GM10248 (cell line): Measurements from ENCODE around the gene GTF2I.

Experiments
- CTCF ChIA-PET: fragments of 300-600 bp; sonication (Branson Sonifier 250); formaldehyde crosslinking; extraction: SDS; loops from one replicate; lab custom pipeline; 2021; ENCODE audit warnings: antibody characterized with exemption; lab: Yijun Ruan, JAX
- POLR2A ChIA-PET: fragments of 350-650 bp; sonication (Branson Sonifier 250); formaldehyde crosslinking; extraction: SDS; loops from one replicate; lab custom pipeline; 2020; ENCODE audit warnings: antibody characterized with exemption; lab: Yijun Ruan, JAX
- DNase-seq: peaks from one replicate; pipeline ENCODE4 v3.0.0; 2012; ENCODE audit errors: extremely low spot score
- TF ChIP-seq, protein P1 (sequence below): IDR thresholded peaks from 2 replicates; pipeline ENCODE4 v1.5.1; 2012; ENCODE audit warnings: mild to moderate bottlenecking, low read depth; ENCODE audit errors: extremely low read depth, missing control alignments, control extremely low read depth

Gene GTF2I

DNA sequence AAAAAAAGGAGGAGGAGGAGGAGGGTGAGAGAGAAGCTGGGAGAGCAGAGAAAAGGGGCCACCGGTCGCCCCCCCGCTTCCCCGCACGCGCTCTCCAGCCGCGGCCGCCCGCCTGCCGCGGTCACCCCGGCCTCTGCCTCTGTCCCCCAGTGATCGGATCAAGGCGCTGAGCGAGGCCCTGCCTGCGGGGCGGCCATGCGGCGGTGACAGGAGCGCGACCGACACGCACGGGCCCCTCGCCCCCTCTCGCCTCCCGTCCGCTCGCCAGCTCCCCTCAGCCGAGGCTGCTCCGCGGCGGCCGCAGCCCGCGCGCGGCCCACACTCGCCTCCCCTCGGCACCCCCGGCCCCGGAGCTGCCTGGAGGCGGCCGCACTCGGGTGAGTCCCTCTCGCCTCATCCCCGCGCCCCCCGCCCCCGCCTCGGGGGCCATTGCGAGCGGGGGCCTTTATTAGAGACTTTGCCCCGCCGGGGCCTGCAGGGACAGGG, at the start of gene GTF2I:
Gene GTF2I (plus strand): TSS at position 27 of the 486 bp plus-strand sequence. CDS start 31,411 bp downstream, outside the sequence.
- POLR2A ChIA-PET, result interaction anchor here (0.6 to 0.7 kb wide), 3 partner anchors 13 to 876 kb away, joined by 3 to 11 read pairs (median 5); partner anchors contain the start of gene METTL27
- no peak for DNase-seq
- CTCF ChIA-PET, result no interaction called here
- TF ChIP-seq, protein P1, sequence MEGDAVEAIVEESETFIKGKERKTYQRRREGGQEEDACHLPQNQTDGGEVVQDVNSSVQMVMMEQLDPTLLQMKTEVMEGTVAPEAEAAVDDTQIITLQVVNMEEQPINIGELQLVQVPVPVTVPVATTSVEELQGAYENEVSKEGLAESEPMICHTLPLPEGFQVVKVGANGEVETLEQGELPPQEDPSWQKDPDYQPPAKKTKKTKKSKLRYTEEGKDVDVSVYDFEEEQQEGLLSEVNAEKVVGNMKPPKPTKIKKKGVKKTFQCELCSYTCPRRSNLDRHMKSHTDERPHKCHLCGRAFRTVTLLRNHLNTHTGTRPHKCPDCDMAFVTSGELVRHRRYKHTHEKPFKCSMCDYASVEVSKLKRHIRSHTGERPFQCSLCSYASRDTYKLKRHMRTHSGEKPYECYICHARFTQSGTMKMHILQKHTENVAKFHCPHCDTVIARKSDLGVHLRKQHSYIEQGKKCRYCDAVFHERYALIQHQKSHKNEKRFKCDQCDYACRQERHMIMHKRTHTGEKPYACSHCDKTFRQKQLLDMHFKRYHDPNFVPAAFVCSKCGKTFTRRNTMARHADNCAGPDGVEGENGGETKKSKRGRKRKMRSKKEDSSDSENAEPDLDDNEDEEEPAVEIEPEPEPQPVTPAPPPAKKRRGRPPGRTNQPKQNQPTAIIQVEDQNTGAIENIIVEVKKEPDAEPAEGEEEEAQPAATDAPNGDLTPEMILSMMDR, result no peak

DNA sequence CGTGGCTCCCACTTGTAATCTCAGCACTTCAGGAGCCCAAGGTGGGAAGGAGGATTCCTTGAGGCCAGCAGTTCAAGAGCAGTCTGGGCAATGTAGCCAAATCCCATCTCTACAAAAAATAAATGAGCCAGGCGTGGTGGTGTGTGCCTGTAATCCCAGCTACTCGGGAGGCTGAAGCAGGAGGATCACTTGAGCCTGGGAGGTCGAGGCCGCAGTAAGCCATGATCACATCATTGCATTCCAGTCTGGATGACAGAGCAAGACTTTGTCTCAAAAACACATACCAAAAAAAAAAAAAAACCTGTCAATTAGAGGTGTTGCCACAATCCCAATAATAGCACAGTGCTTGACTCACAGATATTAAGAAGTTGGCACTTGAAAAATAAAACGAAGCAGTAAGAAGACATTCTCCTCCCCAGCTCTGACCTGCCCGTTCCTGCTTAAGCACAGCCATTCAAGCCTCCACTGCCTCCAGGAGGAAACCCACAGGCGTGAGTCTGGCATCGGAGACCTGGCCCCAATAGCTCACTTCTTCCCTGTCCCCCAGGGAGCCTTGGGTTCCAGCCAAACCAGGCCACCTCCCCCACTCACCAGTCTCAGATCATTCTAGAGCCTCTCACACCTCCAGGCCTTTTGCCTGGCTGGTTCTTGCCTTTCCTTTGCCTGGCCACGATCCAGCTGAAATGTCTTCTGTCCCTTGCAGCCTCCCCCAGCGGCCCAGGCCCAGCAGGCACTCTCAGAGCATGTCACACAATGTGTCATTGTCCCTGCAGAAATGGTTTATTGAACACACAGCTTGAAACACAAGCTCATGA, 45.3 kb upstream of the GTF2I start:
- CTCF ChIA-PET, result interaction anchor here (1.0 kb wide), 1 partner anchor 12 kb away, joined by 3 read pairs; no protein-coding TSS in a partner anchor
- TF ChIP-seq, protein P1, result no peak
- POLR2A ChIA-PET, result no interaction called here
- no peak for DNase-seq

DNA sequence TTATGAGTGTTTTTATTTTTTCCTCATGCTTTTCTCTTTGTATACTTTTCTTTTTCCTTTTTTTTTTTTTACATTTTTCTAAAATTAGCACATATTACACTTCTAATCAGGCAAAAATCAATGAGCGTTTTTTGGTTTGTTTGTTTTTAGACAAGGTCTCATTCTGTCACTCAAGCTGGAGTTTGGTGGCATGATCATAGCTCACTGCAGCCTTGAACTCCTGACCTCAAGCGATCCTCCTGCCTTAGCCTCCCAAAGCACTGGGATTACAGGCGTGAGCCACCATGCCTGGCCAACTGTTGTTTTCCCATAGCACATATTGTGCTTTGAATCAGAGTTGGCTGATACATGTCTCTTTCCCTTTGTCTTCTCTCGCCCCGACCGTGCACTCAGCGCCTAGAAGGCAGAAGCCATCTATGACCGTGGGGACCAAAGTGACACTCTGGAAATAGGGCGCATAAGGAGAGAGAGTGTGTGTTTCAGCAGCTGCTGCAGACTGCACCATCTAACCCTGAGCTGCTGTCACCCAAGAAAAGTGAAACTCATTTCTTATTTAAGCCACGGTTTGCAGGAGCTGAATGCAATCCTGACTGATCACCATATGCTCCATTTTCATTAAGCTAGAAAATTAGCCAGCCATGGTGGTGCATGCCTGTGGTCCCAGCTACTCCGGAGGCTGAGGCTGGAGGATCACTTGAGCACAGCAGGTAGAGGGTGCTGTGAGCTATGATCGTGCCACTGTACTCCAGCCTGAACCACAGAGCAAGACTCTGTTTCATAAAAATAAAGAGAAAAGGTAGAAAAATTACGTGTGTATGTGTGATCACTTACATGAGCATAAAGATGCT, 41.4 kb upstream of the GTF2I start:
- TF ChIP-seq, protein P1, result no peak
- no peak for DNase-seq
- ChIA-PET CTCF (interaction anchor here (0.6 to 1.0 kb wide), 2 partner anchors 11 to 63 kb away, joined by 3 read pairs; no protein-coding TSS in a partner anchor), POLR2A (no interaction called here)

DNA sequence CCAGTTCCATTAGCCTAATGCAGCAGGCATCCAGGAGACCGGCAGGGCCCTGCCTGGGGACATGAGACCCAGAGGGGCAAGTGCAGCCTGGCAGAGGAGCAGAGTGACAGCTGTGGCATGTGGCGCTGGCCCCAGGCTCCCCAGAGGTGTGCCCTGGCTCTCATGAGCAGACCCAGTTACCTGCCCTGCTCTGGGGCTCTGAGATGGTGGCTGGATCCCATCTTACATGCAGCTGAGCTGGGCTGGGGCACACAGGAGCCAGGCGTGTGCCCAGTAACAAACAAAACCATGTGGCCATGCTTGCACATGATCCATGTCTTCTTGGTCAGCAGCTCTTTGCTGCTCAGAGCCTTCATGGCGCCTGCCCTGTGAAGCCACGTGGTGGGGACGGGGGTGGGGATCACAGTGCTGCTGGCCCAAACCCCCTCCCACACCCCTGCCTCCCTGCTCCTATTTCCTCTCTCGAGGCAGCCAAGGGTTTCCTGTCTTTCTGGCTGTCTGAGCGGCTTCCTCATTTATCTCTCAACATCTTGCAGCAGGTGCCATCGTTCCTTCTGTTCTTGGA, 40.3 kb upstream of the GTF2I start:
- ChIA-PET POLR2A (no interaction called here), CTCF (no interaction called here)
- TF ChIP-seq, protein P1, result no peak
- DNase-seq, result peak; percentile 64

DNA sequence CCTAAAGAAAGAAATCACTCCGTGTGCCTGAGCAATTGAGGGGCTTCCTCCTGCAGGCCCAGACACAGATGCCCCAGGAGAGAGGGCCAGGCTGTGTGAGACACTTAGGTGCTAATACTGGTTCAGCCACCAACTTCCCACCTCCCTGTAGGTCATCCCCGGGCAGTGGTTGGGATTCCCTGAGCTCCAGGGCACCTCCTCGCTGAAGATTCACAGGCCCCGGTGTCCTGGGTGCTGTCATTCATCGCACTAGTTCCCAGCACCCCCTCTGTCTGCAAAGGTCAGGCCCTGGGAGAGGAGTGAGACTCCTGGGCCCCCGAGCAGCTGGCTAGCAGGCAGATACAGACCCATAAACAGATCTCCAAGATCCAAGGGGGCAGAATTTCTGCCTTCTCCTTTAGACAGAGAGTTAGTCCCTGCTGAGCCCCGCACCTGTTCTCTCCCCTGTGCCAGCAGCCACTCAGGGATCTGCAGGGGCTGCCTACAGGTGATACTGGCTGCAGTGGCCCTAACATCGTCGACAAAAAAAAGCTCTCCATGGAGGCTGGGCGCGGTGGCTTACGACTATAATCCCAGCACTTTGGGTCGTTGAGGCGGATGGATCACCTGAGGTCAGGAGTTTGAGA, 38.2 kb upstream of the GTF2I start:
- ChIA-PET CTCF (interaction anchor here (1.3 kb wide), 1 partner anchor 10 kb away, joined by 3 read pairs; no protein-coding TSS in a partner anchor), POLR2A (no interaction called here)
- TF ChIP-seq, protein P1, result no peak
- DNase-seq, result no peak
